Activated naive CD4-positive, alpha-beta T cell treated with anti-CD3 and anti-CD28 coated beads, Interleukin-2, amount 50 U/mL, for 16 hours (primary cell): ENCODE measurements around the gene SYDE1.
"Not testable (repeated sequence)": the region's sequence is repeated elsewhere in the genome, so short reads cannot be mapped to it uniquely, and the experiment has no call there.

Experiments
- DNase-seq: peaks from one replicate; pipeline ENCODE4 v3.0.0-alpha.2; 2020

The SYDE1 gene, protein sequence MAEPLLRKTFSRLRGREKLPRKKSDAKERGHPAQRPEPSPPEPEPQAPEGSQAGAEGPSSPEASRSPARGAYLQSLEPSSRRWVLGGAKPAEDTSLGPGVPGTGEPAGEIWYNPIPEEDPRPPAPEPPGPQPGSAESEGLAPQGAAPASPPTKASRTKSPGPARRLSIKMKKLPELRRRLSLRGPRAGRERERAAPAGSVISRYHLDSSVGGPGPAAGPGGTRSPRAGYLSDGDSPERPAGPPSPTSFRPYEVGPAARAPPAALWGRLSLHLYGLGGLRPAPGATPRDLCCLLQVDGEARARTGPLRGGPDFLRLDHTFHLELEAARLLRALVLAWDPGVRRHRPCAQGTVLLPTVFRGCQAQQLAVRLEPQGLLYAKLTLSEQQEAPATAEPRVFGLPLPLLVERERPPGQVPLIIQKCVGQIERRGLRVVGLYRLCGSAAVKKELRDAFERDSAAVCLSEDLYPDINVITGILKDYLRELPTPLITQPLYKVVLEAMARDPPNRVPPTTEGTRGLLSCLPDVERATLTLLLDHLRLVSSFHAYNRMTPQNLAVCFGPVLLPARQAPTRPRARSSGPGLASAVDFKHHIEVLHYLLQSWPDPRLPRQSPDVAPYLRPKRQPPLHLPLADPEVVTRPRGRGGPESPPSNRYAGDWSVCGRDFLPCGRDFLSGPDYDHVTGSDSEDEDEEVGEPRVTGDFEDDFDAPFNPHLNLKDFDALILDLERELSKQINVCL

DNA sequence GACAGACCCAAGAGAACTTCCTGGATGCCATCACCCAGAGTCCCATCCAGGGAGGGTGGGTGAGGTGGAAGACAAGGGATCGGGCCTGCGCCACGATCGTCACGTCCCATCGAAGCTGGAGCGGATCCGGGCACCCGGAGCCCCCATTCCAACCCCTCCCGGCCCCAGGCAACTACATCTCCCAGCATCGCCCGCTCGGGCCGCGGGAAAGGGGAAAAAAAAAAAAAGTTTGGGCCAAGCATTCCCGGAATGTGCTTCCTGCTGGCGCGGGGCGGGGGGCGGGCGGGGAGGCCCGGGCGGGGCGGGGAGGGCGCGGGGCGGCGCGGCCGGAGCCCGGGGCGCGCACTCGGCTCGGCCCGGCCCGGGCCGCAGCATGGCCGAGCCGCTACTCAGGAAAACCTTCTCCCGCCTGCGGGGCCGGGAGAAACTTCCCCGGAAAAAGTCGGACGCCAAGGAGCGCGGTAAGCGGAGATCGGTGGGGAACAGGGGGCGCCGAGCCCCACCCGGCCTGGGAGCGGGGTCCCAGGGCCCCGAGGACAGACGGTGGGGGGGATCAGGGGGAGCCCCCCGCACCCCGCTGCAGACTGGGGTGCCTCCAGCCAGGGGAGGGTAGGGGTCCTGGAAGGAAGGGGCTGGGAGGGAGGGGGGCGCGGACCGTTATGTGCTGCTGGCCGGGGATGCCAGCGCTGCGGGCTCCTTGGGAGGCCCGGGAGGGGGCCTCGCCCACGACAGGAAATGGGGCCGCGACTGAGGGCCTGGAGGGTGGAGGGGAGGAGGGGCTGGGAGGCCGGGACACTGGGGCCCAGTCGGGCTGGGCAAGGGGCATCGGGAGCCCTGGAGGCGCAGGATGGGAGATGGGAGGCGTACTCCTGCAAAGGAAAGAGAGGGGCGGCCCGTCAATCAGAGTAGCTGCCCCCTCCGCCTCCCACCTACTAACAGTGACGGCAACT is at the start of gene SYDE1:
Gene SYDE1 (plus strand): TSS at position 341 of the 950 bp plus-strand sequence. CDS start 33 bp downstream, at position 374.
- peak; percentile 38 for DNase-seq

DNA sequence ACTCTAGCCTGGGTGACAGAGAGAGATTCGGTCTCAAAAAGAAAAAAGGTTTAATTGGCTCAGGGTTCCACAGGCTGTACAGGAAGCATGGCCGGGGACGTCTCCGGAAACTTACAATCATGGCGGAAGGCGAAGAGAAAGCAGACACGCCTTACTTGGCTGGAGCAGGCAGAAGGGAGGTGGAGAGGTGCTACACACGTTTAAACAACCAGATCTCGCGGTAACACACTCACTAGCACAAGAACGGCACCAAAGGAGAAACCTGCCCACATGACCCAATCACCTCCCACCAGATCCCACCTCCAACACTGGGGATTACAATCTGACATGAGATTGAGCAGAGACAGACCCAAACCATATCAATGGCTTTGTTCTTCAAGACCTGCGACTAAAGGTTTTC is 45.2 kb upstream of the SYDE1 start:
- no peak for DNase-seq

DNA sequence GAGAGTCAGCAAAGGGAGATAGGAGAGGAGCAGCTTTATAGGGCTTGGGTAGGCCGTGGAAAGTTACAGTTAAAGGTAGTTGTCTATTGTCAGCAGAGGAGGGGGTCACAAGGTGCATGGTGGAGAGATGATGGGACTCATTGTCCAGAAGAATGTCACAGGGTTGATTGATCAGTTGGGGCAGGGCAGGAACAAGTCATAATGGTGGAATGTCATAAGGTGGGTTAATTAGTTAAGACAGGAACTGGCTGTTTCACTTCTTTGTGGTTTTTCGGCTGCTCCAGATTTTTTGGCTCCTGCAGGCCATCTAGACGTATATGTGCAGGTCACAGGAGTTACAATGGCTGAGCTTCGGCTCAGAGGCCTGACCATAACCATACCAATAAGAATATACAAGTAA is 36.8 kb upstream of the SYDE1 start:
- DNase-seq, result not testable (repeated sequence)

- no peak for DNase-seq
Observed at GRCh38 chr19:15072930-15073647, 34.1 kb upstream of the SYDE1 start.

GRCh38 chr19:15074371-15074770 is 32.8 kb upstream of the SYDE1 start:
- no peak for DNase-seq

DNA sequence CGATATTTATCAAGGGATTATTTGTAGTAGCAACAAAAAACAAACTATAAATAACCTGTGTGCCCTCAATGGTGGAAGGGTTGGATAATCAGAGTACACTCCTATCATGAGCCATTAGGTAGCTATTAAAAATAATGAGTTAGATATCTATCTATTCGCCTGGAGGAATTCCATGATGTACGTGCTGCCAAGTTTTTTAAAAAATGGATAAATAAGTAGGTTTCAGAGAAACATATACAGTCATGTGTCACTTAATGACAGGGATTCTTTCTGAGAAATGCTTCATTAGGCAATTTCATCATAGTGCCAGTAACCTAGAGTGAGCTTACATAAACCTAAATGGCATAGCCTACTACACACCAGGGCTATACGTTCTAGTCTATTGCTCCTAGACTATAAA is 31.4 kb upstream of the SYDE1 start:
- no peak for DNase-seq

GRCh38 chr19:15080002-15080401 is 27.2 kb upstream of the SYDE1 start:
- not testable (repeated sequence) for DNase-seq

DNA sequence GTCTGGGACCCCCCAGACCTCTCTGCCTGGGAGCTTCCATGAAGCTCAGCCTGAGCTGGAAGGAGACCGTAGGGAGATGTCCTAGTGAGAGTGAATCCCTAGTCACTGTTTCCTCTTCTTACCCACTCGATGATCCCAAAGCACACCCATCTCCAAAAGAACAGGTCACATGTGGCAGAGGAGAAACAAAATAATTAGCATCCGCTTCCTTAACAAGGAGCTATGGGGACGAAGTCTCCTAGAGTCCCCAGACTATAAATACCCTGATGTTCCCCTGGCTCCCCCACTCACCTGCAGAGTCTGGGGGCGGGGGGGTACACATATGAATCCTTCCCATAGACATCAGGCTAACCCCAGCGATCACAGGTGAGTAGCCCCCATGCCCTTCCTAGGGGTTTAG is 25.3 kb upstream of the SYDE1 start, which contains the start of gene OR1I1:
Gene OR1I1 (plus strand): TSS at position 301 of the 400 bp plus-strand sequence. CDS start 4,855 bp downstream, outside the sequence.
- no peak for DNase-seq

DNA sequence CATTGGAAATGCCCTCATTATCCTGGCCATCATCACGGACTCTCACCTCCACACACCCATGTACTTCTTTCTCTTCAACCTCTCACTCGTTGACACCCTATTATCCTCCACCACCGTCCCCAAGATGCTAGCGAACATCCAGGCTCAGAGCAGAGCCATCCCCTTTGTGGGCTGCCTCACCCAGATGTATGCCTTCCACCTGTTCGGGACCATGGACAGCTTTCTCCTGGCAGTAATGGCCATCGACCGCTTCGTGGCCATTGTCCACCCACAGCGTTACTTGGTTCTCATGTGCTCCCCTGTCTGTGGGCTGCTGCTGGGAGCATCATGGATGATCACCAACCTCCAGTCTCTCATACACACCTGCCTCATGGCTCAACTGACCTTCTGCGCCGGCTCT is 20.0 kb upstream of the SYDE1 start:
- DNase-seq, result no peak

- DNase-seq, result no peak
Observed at GRCh38 chr19:15091918-15092753, 15.1 kb upstream of the SYDE1 start.

DNA sequence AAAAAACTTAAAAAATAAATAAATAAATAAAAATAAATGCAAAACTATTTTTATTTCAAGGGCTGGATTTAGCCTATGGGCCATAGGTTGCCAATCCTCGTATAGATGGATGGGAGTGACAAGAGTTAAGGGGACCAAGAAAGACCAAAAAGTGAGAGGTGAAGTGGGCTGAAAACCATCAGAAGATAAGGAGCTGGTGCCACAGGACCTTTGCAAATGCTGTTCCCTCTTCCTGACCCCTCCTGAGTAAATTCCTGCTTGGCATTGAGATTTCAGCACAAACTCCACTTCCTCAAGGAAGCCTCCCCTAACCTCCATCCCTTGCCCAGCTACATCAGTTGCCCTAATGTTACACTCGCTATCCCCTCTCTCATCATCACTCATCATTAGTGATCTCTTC is 14.2 kb upstream of the SYDE1 start:
- DNase-seq, result no peak

DNA sequence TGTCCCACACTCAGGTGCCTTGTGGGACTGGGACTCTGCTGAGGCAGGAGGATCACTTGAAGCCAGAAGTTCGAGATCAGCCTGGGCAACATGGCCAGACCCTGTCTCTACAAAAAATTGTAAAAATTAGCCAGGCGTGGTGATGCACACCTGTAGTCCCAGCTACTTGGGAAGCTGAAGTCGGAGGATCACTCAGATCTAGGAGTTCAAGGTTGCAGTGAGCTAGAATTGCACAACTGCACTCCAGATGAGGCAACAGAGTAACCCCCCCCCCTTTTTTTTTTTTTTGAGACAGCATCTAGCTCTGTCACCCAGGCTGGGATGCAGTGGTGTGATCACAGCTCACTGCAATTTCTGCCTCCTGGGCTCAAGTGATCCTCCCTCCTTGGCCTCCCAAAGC is 11.0 kb upstream of the SYDE1 start:
- no peak for DNase-seq

DNA sequence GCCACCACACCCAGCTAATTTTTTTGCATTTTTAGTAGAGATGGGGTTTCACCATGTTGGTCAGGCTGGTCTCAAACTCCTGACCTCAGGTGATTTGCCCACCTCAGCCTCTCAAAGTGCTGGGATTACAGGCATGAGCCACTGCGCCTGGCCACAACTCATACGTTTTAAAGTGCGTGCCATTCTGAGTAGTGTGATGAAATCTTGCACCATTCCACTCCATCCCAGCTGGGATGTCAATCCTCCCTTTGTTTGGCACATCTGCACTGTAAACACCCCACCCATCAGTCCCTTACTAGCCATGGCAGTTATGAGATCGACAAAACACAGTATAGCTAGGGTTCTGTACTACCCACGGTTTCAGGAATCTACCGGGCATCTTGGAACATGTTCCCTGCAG is 9.2 kb upstream of the SYDE1 start:
- not testable (repeated sequence) for DNase-seq

- no peak for DNase-seq
Observed at GRCh38 chr19:15098460-15098859, 8.7 kb upstream of the SYDE1 start.

DNA sequence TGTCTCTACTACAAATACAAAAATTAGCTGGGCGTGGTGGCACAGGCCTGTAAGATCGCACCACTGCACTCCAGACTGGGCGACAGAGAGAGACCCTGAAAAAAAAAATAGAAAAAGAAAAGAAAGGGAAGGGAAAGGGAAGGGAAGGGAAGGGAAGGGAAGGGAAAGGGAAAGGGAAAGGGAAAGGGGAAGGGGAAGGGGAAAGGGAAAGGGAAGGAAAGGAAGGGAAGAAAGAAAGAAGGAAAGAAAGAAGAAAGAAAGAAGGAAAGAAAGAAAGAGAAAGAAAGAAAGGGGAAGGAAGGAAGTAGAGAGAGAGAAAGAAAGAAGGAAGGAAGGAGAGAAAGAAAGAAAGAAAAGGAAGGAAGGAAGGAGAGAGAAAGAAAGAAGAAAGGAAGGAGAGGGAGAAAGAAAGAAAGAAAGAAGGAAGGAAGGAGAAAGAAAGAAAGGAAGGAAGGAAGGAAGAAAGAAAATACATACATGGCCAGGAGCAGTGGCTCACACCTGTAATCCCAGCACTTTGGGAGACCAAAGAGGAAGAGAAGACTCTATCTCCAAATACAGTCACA is 8.1 kb upstream of the SYDE1 start:
- DNase-seq, result no peak

- peak; percentile 54 for DNase-seq
Observed at GRCh38 chr19:15101479-15102082, 5.6 kb upstream of the SYDE1 start.

GRCh38 chr19:15104003-15104402 is 3.2 kb upstream of the SYDE1 start:
- no peak for DNase-seq

DNA sequence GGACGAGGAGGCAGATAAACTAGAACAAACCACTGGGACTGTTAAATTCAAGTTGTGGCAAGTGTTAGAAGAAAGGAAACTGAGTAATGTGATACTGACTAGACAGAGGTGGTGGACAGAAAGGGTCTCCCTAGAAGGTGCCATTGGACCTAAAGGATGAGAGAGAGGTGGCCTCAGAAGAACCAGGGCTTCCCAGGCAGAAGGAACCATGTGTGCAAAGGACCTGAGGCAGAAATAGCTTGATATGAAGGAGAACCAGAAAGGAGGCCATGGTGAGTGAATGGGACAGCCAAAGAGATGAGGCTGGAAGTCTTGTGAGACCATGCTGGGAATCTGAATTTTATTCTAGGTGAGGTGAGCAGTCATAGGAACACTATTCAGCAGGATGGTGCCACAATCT is 2.8 kb upstream of the SYDE1 start:
- DNase-seq, result no peak

GRCh38 chr19:15105044-15105443 is 2.2 kb upstream of the SYDE1 start:
- no peak for DNase-seq

- DNase-seq, result no peak
Observed at GRCh38 chr19:15108145-15108844, 1.1 kb downstream of the SYDE1 start.
